Measurements from ENCODE around the gene CD7.

DNA sequence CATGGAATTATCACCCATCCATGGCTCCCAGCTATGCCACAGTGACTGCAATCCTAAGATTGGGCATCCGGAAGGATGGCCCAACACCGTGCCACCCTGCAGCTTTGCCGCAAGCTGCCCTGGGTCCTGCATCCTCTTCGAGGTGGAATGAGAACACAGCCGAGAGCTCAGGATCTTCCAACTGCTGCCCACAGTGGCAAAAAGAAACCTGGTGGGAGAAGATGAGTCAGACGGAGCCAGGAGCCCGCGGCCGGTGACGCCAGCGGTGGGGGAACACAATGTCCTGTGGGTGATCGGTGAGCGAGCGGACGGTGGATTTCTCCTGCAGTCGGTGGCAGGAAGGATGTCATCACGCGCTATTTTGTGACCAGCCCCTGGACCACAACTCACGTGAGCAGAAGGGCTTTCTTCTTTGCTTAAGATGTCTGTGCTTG lies 20.1 kb downstream of the CD7 start:
- TF ChIP-seq POLR2A (IDR thresholded peaks at IDR 0.05), result peak; percentile 10 to 68
- TF ChIP-seq, protein P1, sequence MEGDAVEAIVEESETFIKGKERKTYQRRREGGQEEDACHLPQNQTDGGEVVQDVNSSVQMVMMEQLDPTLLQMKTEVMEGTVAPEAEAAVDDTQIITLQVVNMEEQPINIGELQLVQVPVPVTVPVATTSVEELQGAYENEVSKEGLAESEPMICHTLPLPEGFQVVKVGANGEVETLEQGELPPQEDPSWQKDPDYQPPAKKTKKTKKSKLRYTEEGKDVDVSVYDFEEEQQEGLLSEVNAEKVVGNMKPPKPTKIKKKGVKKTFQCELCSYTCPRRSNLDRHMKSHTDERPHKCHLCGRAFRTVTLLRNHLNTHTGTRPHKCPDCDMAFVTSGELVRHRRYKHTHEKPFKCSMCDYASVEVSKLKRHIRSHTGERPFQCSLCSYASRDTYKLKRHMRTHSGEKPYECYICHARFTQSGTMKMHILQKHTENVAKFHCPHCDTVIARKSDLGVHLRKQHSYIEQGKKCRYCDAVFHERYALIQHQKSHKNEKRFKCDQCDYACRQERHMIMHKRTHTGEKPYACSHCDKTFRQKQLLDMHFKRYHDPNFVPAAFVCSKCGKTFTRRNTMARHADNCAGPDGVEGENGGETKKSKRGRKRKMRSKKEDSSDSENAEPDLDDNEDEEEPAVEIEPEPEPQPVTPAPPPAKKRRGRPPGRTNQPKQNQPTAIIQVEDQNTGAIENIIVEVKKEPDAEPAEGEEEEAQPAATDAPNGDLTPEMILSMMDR (IDR thresholded peaks at IDR 0.05), result no peak
